Measurements from ENCODE around the gene CFAP161.

CFAP161 gene

GRCh38 chr15:81182756-81183438, 48.8 kb downstream of the CFAP161 start:
- TF ChIP-seq, protein P1, sequence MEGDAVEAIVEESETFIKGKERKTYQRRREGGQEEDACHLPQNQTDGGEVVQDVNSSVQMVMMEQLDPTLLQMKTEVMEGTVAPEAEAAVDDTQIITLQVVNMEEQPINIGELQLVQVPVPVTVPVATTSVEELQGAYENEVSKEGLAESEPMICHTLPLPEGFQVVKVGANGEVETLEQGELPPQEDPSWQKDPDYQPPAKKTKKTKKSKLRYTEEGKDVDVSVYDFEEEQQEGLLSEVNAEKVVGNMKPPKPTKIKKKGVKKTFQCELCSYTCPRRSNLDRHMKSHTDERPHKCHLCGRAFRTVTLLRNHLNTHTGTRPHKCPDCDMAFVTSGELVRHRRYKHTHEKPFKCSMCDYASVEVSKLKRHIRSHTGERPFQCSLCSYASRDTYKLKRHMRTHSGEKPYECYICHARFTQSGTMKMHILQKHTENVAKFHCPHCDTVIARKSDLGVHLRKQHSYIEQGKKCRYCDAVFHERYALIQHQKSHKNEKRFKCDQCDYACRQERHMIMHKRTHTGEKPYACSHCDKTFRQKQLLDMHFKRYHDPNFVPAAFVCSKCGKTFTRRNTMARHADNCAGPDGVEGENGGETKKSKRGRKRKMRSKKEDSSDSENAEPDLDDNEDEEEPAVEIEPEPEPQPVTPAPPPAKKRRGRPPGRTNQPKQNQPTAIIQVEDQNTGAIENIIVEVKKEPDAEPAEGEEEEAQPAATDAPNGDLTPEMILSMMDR (conservative IDR thresholded peaks at IDR 0.05; ENCODE audit: low read depth, low read length) = no peak
- no peak overlapping the region for H3K4me3 ChIP-seq (ENCODE audit: low read length)
- DNase-seq (ENCODE audit: low read depth) = no peak

DNA sequence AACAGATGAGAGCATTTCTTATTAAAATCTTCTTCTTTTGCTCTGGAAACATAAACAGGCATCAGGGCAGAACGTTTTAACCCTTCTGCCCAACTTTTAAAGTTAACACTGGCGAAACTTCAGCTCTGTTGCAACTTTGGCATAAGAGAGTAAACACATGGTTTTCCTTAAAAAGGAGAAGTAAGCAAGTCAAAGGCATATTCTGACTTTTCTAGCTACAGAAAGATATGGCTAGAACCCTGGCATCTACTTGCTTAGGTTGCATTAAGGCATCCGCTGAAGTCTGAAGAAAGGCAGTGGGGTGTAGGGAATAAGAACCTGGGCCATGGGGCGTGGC, 49.3 kb downstream of the CFAP161 start:
- TF ChIP-seq, protein P1 (conservative IDR thresholded peaks at IDR 0.05; ENCODE audit: low read depth, low read length) = no peak
- no peak for DNase-seq (ENCODE audit: low read depth)
- H3K4me3 ChIP-seq (ENCODE audit: low read length) = no peak overlapping the region

DNA sequence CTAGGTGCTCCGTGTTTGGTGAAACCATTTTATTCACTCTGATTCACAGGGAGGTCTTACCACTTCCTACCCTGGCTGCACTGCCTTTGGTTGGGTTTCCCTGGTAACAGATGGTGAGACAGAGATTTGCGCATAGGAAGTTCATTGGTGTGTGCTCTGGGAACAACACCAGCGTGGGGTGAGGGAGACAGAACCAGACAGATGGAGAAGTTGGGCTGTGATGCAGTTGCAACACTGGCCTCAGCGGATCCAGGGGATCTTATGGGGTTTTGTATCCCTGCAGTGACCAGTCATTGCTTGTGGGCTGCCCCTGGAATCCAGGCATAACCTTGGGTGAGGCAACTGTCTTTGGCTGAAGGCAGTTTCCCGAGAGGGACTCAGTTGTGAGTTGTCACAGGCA, 50.1 kb downstream of the CFAP161 start:
- H3K4me3 ChIP-seq (ENCODE audit: low read length) = no peak overlapping the region

DNA sequence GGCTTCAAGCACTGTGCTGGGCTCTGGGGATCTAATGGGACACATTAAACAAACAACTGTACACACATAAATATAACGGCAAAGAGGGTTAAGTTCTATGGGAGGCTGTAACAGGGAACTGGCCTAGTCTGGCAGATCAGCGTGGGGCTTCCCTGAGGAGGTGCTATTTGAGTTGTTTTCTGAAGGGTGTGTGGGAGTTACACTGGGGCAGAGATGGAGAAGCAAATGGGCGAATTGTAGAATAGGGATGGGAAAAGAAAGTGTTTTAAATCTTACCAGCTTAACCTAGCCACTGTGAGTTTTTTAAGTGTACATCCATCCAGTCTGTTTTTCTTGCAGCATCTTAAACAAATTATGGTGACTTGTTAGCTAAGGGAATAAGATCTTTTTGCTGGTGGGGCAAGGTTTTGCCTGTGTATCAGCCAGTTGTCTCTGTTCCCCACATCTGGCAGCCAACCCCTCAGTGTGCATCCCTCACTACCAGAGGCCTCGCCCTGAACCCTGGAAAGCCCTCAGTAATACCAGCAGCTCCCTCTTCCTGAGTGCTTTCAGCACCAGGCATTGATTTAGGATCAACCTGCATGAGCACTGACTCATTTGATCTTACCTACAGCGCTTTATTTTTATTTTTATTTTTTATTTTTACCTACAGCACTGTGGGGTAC, 51.7 kb downstream of the CFAP161 start:
- no peak for DNase-seq (ENCODE audit: low read depth)
- H3K4me3 ChIP-seq (ENCODE audit: low read length) = no peak overlapping the region
- TF ChIP-seq, protein P1 (conservative IDR thresholded peaks at IDR 0.05; ENCODE audit: low read depth, low read length) = no peak

More for the DNA sequence above, 50.1 kb downstream of the CFAP161 start:
- DNase-seq (ENCODE audit: low read depth) = no peak
- TF ChIP-seq, protein P1 (conservative IDR thresholded peaks at IDR 0.05; ENCODE audit: low read depth, low read length) = no peak

DNA sequence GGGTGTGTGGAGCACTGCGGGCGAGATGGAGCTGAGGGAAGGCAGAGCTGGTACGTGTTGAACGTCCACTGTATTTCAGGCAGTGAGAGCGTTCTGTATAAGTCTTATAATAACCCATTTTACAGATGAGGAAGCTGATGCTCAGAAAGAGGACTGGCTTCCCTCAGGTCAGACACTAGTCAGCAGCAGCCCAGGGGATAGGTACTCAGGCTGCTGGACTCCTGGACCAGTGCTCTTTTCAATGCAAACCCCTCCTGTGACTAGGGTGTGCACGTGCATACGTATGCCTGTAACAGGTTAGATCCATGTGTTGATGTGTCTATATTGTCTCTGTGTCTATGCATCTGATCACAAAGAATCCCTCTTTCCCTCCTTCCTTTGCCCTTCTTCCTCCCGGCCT, 54.3 kb downstream of the CFAP161 start:
- TF ChIP-seq, protein P1 (conservative IDR thresholded peaks at IDR 0.05; ENCODE audit: low read depth, low read length) = no peak
- no peak overlapping the region for H3K4me3 ChIP-seq (ENCODE audit: low read length)
- DNase-seq (ENCODE audit: low read depth) = no peak

GRCh38 chr15:81189583-81190283, 55.7 kb downstream of the CFAP161 start:
- TF ChIP-seq, protein P1 (conservative IDR thresholded peaks at IDR 0.05; ENCODE audit: low read depth, low read length) = no peak
- DNase-seq (ENCODE audit: low read depth) = no peak
- H3K4me3 ChIP-seq (ENCODE audit: low read length) = no peak overlapping the region

Data from retinal pigment epithelial cell (primary cell).